Activated CD4-positive, CD25-positive, alpha-beta regulatory T cell treated with anti-CD3 and anti-CD28 coated beads, Interleukin-2, amount 50 U/mL, for 24 hours (primary cell): Measurements from ENCODE around the gene NMD3.

Source experiments
- ATAC-seq, 2 donors: fragments of 150-1000 bp; cut with Tn5 transposase; one replicate each; pipeline ENCODE4 v1.10.0; 2021; ENCODE audit warnings: mild to moderate bottlenecking in 1 of 2, moderate library complexity in 1 of 2

NMD3 gene

DNA sequence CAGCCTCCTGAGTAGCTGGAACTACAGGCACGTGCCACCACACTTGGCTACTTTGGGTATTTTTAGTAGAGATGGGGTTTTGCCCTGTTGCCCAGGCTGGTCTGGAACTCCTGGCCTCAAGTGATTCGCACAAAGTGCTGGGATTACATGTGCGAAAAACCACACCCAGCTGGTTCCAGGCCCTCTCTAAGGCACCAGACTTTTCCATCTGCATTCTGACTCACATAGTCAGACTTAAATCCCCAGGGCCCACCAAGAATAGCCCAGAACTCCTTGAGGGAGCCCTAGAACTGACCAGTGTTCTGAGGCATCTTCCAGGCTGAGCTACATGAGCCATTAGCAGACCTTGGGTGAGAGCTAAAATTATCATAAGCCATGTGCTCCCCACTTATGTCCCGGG, 68.1 kb downstream of the NMD3 start:
- ATAC-seq, result no peak

DNA sequence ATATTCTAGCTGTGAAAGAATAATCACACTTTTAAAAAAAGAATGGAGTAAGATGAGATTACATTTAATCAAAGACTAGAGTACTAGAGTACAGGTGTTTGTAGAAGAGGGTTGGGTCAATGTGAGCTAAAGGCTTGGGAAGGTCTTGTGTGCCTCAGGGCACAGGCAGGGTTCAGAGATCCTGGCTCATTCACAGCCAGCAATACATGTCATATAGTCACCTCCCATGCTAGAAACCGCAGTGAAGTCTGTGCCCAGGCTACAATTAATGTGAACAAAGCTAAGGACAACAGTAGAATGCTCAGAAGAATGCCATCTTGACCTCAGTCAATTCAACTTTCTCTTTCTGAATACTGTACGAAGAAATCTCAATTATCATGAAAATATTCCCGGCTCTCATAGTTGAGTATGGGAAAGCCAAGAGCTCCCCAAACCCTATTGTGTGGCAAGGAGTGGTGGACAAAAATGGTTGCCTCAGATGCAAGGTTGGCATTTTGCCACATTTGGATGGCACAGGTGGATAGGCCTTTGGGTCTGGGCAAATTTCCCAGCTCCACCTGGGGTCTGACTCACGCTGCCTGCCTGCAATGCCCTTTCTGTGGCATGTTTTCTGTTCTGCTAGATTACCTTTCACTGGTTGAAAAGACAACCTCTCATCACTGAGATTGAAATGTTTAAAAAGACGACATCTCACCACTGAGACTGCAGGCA, 70.2 kb downstream of the NMD3 start:
- ATAC-seq, result no peak

DNA sequence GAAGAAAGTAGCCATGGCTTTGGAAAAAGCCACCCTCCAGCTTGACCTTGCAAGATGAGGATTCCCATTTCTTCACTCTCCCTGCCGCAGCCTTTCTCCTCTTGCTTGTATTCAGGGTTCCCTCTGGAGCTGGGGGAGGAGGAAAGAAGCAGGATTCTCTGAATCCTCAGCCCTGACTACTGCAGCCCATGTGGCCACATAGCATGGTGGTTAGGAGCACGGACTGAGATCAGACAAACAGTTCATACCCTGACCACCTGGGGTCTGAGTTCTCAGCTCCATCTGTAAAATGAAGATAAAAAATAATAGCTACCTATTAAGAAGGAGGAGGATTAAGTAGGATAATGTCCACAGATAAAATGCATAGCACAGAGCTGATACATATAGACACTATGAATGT, 72.3 kb downstream of the NMD3 start:
- ATAC-seq, result no peak

DNA sequence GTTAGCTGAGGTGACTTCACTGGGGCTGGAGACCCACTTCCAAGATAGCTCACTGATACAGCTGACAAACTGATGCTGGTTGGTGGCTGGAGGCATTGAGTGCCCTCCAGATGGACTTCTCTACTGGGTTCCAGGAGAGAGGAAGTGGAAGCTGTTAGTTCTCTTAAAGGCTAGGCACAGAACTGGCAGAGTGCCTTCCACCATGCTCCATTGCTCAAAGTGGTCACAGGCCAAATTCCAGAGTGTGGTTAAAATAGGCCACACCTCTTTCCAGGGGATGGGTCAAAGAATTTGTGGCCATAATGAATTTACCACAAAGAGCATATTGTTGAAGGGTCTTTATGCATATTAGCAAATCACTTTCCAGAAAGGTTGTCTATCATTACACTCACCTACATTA, 74.2 kb downstream of the NMD3 start:
- ATAC-seq, result no peak

DNA sequence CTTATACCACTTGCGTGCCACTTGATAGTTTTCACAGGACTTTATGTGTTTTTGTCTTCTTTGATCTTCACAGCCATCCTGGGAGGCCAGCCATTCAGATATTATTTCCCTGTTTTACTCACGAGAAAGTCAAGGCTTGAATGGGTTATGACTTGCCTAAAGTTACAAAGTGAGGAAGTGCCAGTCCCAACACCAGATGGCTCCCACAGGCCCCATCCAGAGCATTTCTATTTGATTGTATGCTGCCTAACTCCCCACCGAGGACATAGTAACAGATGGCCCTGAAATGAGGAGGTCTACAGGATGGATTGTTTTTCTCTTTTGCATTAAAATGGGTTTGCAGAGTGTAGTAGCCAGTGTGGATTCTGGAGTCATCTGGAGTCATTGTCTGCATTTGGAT, 75.7 kb downstream of the NMD3 start:
- no peak for ATAC-seq
